CD4-positive, alpha-beta T cell (primary cell): Measurements from ENCODE around the gene ENGASE. TPM values are rescaled to one million over a fixed set of nuclear protein-coding genes. Genes with fewer than 3 reads are reported as not detected.

Source experiments
- ATAC-seq: fragments of 200-7000 bp; cut with Tn5 transposase; one replicate; pipeline ENCODE4 v1.10.0; 2022; ENCODE audit warnings: mild to moderate bottlenecking; ENCODE audit not compliant: poor library complexity
- CTCF ChIA-PET: fragments of 350-600 bp; sonication (Branson Sonifier 250); formaldehyde crosslinking; loops from one replicate; lab custom pipeline; 2021; ENCODE audit warnings: antibody characterized with exemption, inconsistent platforms; lab: Charles Lee
- POLR2A ChIA-PET: fragments of 350-600 bp; sonication (Branson Sonifier 250); formaldehyde crosslinking; loops from one replicate; lab custom pipeline; 2021; ENCODE audit warnings: antibody characterized with exemption, inconsistent platforms; lab: Charles Lee
- DNase-seq, 14 experiments: peaks; one replicate each; pipeline ENCODE4 v3.0.0-alpha.2; 2013 to 2020; ENCODE audit warnings: mixed read lengths in 2 of 14
- H3K27ac ChIP-seq, 2 donors: one replicate each; pipeline versions ENCODE4 v1.5.1 to v1.7.0; 2013; ENCODE audit warnings: low read length in 2 of 2, low read depth in 1 of 2, mild to moderate bottlenecking in 1 of 2
- H3K27me3 ChIP-seq, 2 experiments: 1 replicate in 1 of 2; 2 replicates in 1 of 2; pipeline versions ENCODE4 v1.6.1 to v1.7.0; 2013; ENCODE audit warnings: low read length in 2 of 2, control low read depth in 1 of 2, mild to moderate bottlenecking in 1 of 2, moderate library complexity in 1 of 2; ENCODE audit not compliant: insufficient read depth in 2 of 2, control insufficient read depth in 1 of 2
- H3K36me3 ChIP-seq: one replicate; pipeline ENCODE4 v1.6.1; 2013; ENCODE audit warnings: low read length, control low read depth; ENCODE audit not compliant: insufficient read depth
- H3K4me1 ChIP-seq: one replicate; pipeline ENCODE4 v1.6.1; 2013; ENCODE audit warnings: low read length, control low read depth; ENCODE audit not compliant: insufficient read depth
- H3K4me3 ChIP-seq: one replicate; pipeline ENCODE4 v1.5.1; 2013; ENCODE audit warnings: mild to moderate bottlenecking, low read length, moderate library complexity
- H3K9me3 ChIP-seq, 2 experiments: 1 replicate in 1 of 2; 2 replicates in 1 of 2; pipeline versions ENCODE4 v1.6.1 to v1.7.0; 2013; ENCODE audit warnings: low read length in 2 of 2, mild to moderate bottlenecking in 2 of 2, control low read depth in 1 of 2, moderate library complexity in 1 of 2; ENCODE audit not compliant: control insufficient read depth in 1 of 2, insufficient read depth in 1 of 2
- H3K27ac Mint-ChIP-seq: one replicate; pipeline ENCODE4 v1.8.0; 2020; ENCODE audit warnings: mixed read lengths
- H3K27me3 Mint-ChIP-seq: one replicate; pipeline ENCODE4 v1.8.0; 2021; ENCODE audit warnings: mixed read lengths
- H3K36me3 Mint-ChIP-seq: one replicate; pipeline ENCODE4 v1.8.0; 2021; ENCODE audit warnings: low read depth, mixed read lengths
- H3K4me1 Mint-ChIP-seq: one replicate; pipeline ENCODE4 v1.8.0; 2021; ENCODE audit warnings: low read depth, mixed read lengths
- H3K4me3 Mint-ChIP-seq: one replicate; pipeline ENCODE4 v1.8.0; 2020; ENCODE audit warnings: mild to moderate bottlenecking, mixed read lengths
- H3K9me3 Mint-ChIP-seq: one replicate; pipeline ENCODE4 v1.8.0; 2020; ENCODE audit warnings: mixed read lengths
- CTCF ChIP-seq: fragments of 200-600 bp; IDR thresholded peaks from one replicate; pipeline ENCODE4 v1.8.0; 2022; ENCODE audit warnings: antibody characterized with exemption, mild to moderate bottlenecking
- intact Hi-C, 2 experiments: fragments of 100-400 bp; cut with DNase I in 1 of 2; cut with micrococcal nuclease in 1 of 2; formaldehyde crosslinking; loops; one replicate each; pipeline versions ENCODE4 v1.15.1 to v1.9.0; 2023 to 2025; cut with DNase I, micrococcal nuclease
- total RNA-seq, 174 experiments: library from RNA in 2 of 174; stranded (reverse) in 2 of 174; gene quantifications; one replicate each; pipeline ENCODE4 v1.2.3 and lab custom pipeline; 2021 to 2026

The ENGASE gene
- total RNA-seq, 2 experiments from 2014 or later = 49.8 to 50.9 TPM

GRCh38 chr17:79116575-79117368, 42.1 kb downstream of the ENGASE start:
- Histone ChIP-seq H3K27ac (no peak overlapping the region), H3K27me3 (no peaks in the 10 kb centered on the region), H3K4me1 (no peaks in the 10 kb centered on the region), H3K4me3 (no peak overlapping the region), H3K9me3 (no peaks in the 10 kb centered on the region), H3K36me3 (no peaks in the 10 kb centered on the region)
- no peak overlapping the region for H3K4me3 Mint-ChIP-seq
- H3K27me3 Mint-ChIP-seq = no peaks in the 10 kb centered on the region
- no peak overlapping the region for H3K27ac Mint-ChIP-seq
- ChIA-PET POLR2A (no interaction called here), CTCF (no interaction called here)
- DNase-seq = no peak
- intact Hi-C loops = no loop called here
- TF ChIP-seq CTCF = no peak
- H3K9me3 Mint-ChIP-seq = no peaks in the 10 kb centered on the region
- ATAC-seq = no peak
- no peaks in the 10 kb centered on the region for H3K36me3 Mint-ChIP-seq
- H3K4me1 Mint-ChIP-seq = no peaks in the 10 kb centered on the region

DNA sequence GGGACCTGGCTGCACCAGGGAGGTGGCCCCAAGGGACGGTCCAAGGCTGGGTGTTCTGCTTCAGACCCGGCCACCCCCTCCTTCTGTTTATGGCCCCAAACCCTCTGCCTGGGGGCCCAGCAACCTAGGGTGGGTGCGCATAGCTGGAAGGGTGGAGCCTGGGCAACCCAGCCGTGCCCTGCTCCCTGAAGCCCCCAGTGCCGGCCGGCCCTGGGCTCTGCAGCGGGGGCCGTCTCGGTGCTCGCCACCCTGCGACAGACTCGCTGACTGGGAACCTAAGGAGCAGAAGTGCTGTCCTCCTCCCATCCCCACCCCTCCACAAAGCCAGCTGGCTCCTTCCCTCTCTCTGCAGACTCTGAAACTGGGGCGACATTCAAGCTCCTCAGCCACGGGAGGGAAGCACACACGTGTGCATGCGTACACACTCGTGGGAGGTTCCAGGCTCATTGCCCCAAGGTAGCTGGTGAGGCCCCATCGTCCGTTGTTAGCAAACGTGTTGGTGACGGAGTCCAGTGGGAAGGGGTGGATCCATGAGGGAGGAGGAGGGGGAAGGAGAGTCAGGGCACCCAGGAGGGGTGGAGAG, 43.4 kb downstream of the ENGASE start:
- intact Hi-C loops = no loop called here
- CTCF ChIA-PET = no interaction called here
- no peak for TF ChIP-seq CTCF
- Mint-ChIP-seq H3K4me1 (no peaks in the 10 kb centered on the region), H3K36me3 (no peaks in the 10 kb centered on the region), H3K4me3 (no peak overlapping the region), H3K27me3 (no peaks in the 10 kb centered on the region), H3K27ac (no peak overlapping the region), H3K9me3 (no peaks in the 10 kb centered on the region)
- H3K4me3 ChIP-seq = no peak overlapping the region
- no peaks in the 10 kb centered on the region for H3K36me3 ChIP-seq
- no peak for ATAC-seq
- no peaks in the 10 kb centered on the region for H3K9me3 ChIP-seq
- H3K27me3 ChIP-seq = no peaks in the 10 kb centered on the region
- POLR2A ChIA-PET = no interaction called here
- H3K4me1 ChIP-seq = no peaks in the 10 kb centered on the region
- no peak overlapping the region for H3K27ac ChIP-seq
- DNase-seq = no peak

- no peak for TF ChIP-seq CTCF
- H3K4me3 Mint-ChIP-seq = no peak overlapping the region
- no peaks in the 10 kb centered on the region for H3K4me1 Mint-ChIP-seq
- intact Hi-C loops = no loop called here
- H3K27me3 Mint-ChIP-seq = no peaks in the 10 kb centered on the region
- Histone ChIP-seq H3K4me3 (no peak overlapping the region), H3K27me3 (no peaks in the 10 kb centered on the region), H3K9me3 (no peaks in the 10 kb centered on the region), H3K36me3 (no peaks in the 10 kb centered on the region), H3K4me1 (no peaks in the 10 kb centered on the region), H3K27ac (no peak overlapping the region)
- CTCF ChIA-PET = no interaction called here
- no peak overlapping the region for H3K27ac Mint-ChIP-seq
- no peak for DNase-seq
- H3K36me3 Mint-ChIP-seq = no peaks in the 10 kb centered on the region
- no peaks in the 10 kb centered on the region for H3K9me3 Mint-ChIP-seq
- POLR2A ChIA-PET = no interaction called here
- no peak for ATAC-seq
Observed at GRCh38 chr17:79118924-79119323, 44.3 kb downstream of the ENGASE start.
